ENCODE data around the gene SDK1. TPM values are rescaled to one million over a fixed set of nuclear protein-coding genes. Genes with fewer than 3 reads are reported as not detected.

The SDK1 gene
- total and polyA plus RNA-seq, 2 of the 8 experiments (the other 6 are each of a cell fraction or from before 2014, with no cell fraction given) = 3.3 to 7.2 TPM

DNA sequence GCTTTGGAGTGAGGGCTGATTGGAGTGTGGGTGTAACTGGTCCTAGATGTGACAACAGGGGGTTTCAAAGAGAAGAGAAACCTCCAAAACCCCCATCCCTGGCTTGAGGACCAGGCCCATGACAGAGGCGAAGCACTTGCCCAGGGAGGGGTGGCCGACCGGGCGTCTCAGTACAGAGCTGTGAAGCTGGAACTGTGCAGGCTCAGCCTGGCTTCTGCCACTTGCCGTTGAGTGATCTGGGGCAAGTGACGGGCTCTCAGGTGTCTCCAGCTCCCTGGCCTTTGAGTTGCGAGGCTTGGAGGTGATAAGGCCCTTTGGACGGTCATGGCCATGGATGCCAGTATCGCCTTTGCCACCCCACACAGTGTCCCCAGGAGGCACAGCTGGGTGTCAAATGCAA is 849.7 kb downstream of the SDK1 start:
- ChIA-PET POLR2A (ENCODE audit: partially characterized antibody) (no interaction called here), CTCF (ENCODE audit: partially characterized antibody) (interaction anchor here (0.7 to 1.5 kb wide), 3 partner anchors 24 to 141 kb away, joined by 3 to 5 read pairs (median 3); no protein-coding TSS in a partner anchor)
- H3K79me1 ChIP-seq (ENCODE audit: low read depth, low read length) = no peaks in the 10 kb centered on the region
- no peak overlapping the region for H3K14ac ChIP-seq (ENCODE audit: insufficient read length)
- H3K4me2 ChIP-seq (ENCODE audit: insufficient read depth in 1 of 2, low read depth in 2 of 2, low read length in 2 of 2) = no peak overlapping the region
- H3K18ac ChIP-seq (ENCODE audit: extremely low read depth, low read length) = no peak overlapping the region
- no peak overlapping the region for H4K91ac ChIP-seq (replicated peaks; ENCODE audit: insufficient read length, low read length)
- no peak overlapping the region for H2AFZ ChIP-seq (ENCODE audit: low read length)
- H3K27ac ChIP-seq (ENCODE audit: low read depth, low read length) = no peak overlapping the region
- H3K9ac ChIP-seq (replicated peaks in 1 of 4; ENCODE audit: extremely low read depth in 1 of 4, low read depth in 3 of 4, low read length in 3 of 4) = no peak overlapping the region
- no peaks in the 10 kb centered on the region; a peak in 1 of 7 replicates for H3K4me1 ChIP-seq (replicated peaks in 1 of 4; ENCODE audit: control insufficient read depth in 3 of 4, insufficient read depth in 4 of 4, low read length in 3 of 4)
- H3K4me3 ChIP-seq (ENCODE audit: extremely low read depth in 1 of 4, insufficient read depth in 2 of 4, low read depth in 3 of 4, low read length in 4 of 4) = no peak overlapping the region
- H4K20me1 ChIP-seq (replicated peaks in 1 of 2; ENCODE audit: control insufficient read depth in 1 of 2, insufficient read depth in 2 of 2, low read length in 2 of 2) = no peaks in the 10 kb centered on the region
- no peak overlapping the region for H3K56ac ChIP-seq (replicated peaks; ENCODE audit: insufficient read length, low read depth, low read length)
- H3K4ac ChIP-seq (replicated peaks; ENCODE audit: insufficient read length, low read depth, low read length) = no peak overlapping the region
- H4K5ac ChIP-seq (ENCODE audit: insufficient read length, low read depth, low read length) = no peak overlapping the region
- H3K79me2 ChIP-seq (ENCODE audit: control insufficient read depth in 1 of 2, insufficient read depth in 2 of 2, low read length in 2 of 2) = no peaks in the 10 kb centered on the region
- H2BK20ac ChIP-seq (ENCODE audit: low read length) = no peak overlapping the region
- no peaks in the 10 kb centered on the region for H3K23me2 ChIP-seq (ENCODE audit: low read depth, low read length)
- H3K27me3 ChIP-seq (replicated peaks in 1 of 4; ENCODE audit: control insufficient read depth in 3 of 4, extremely low read depth in 1 of 4, insufficient read depth in 3 of 4, low read length in 3 of 4) = no peaks in the 10 kb centered on the region
- no peak overlapping the region for H2BK5ac ChIP-seq (ENCODE audit: low read depth, low read length)
- DNase-seq (ENCODE audit: low read depth in 1 of 2, low spot score in 2 of 2) = no peak
- H3K23ac ChIP-seq (ENCODE audit: insufficient read length) = no peak overlapping the region
- no peaks in the 10 kb centered on the region for H3K9me3 ChIP-seq (ENCODE audit: insufficient read depth in 2 of 2, low read depth in 1 of 2, low read length in 1 of 2)
- no peak overlapping the region for H4K8ac ChIP-seq (ENCODE audit: extremely low read depth, insufficient read depth, low read length)
- no peak overlapping the region for H2AK5ac ChIP-seq (ENCODE audit: low read depth, low read length)
- no peak overlapping the region for H2BK15ac ChIP-seq (ENCODE audit: low read length)
- H2BK12ac ChIP-seq (ENCODE audit: low read depth, low read length) = no peak overlapping the region
- no peak overlapping the region for H2BK120ac ChIP-seq (replicated peaks; ENCODE audit: low read depth, low read length)
- 94% methylated on average over 9 of the region's 9 CpGs; no CpG with 5 or more reads in 1 of the 2 experiments for WGBS, 2 experiments (ENCODE audit: extremely low coverage in 1 of 2, insufficient coverage in 1 of 2, insufficient read length in 1 of 2, insufficient replicate concordance in 2 of 2, low coverage in 1 of 2, low lambda C conversion rate in 2 of 2, missing lambda C conversion rate in 1 of 2)
- no peaks in the 10 kb centered on the region for H3K36me3 ChIP-seq (ENCODE audit: control insufficient read depth in 2 of 4, insufficient read depth in 4 of 4, low read length in 3 of 4)
- FAIRE-seq = no peak
- TF ChIP-seq, protein P1, sequence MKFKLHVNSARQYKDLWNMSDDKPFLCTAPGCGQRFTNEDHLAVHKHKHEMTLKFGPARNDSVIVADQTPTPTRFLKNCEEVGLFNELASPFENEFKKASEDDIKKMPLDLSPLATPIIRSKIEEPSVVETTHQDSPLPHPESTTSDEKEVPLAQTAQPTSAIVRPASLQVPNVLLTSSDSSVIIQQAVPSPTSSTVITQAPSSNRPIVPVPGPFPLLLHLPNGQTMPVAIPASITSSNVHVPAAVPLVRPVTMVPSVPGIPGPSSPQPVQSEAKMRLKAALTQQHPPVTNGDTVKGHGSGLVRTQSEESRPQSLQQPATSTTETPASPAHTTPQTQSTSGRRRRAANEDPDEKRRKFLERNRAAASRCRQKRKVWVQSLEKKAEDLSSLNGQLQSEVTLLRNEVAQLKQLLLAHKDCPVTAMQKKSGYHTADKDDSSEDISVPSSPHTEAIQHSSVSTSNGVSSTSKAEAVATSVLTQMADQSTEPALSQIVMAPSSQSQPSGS (IDR thresholded peaks at IDR 0.05; ENCODE audit: low read length) = no peak
- TF ChIP-seq, protein P2, sequence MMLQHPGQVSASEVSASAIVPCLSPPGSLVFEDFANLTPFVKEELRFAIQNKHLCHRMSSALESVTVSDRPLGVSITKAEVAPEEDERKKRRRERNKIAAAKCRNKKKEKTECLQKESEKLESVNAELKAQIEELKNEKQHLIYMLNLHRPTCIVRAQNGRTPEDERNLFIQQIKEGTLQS (IDR thresholded peaks at IDR 0.05; ENCODE audit: insufficient read depth, low read depth, low read length) = no peak
- TF ChIP-seq SIRT6 (IDR thresholded peaks at IDR 0.05; ENCODE audit: low read length) = no peak
- no peak for TF ChIP-seq CBX5 (IDR thresholded peaks at IDR 0.05; ENCODE audit: low read depth, low read length)
- no peak for TF ChIP-seq RBBP5 (IDR thresholded peaks at IDR 0.05; ENCODE audit: borderline replicate concordance, low read depth, low read length)
- no peak for TF ChIP-seq BCL11A (IDR thresholded peaks at IDR 0.05; ENCODE audit: low read depth in 2 of 2, low read length in 2 of 2)
